Hepatocyte (in vitro differentiated cells): Measurements from ENCODE around the gene CNTNAP2. TPM values are rescaled to one million over a fixed set of nuclear protein-coding genes. Genes with fewer than 3 reads are reported as not detected.
A peak's percentile ranks its signal among the peaks of the same experiment; 100 is the strongest.

Experiments
- DNase-seq: peaks from one replicate; pipeline ENCODE4 v3.0.0-alpha.2; 2016; ENCODE audit warnings: low spot score
- H2AFZ ChIP-seq: fragments of 200-600 bp; sonication (generic); 2 replicates; pipeline ENCODE4 v1.6.0; 2016; ENCODE audit warnings: antibody characterized with exemption, mild to moderate bottlenecking
- H3K27ac ChIP-seq: fragments of 200-600 bp; sonication (generic); 2 replicates; pipeline ENCODE4 v1.5.1; 2016; ENCODE audit warnings: mild to moderate bottlenecking
- H3K27me3 ChIP-seq: fragments of 200-600 bp; sonication (generic); 2 replicates; pipeline ENCODE4 v1.6.1; 2016
- H3K36me3 ChIP-seq: fragments of 200-600 bp; sonication (generic); replicated peaks from 2 replicates; pipeline ENCODE4 v1.5.1; 2016; ENCODE audit warnings: low read depth; ENCODE audit not compliant: insufficient read depth
- H3K4me1 ChIP-seq: fragments of 200-600 bp; sonication (generic); 2 replicates; pipeline ENCODE4 v1.5.1; 2016; ENCODE audit warnings: mild to moderate bottlenecking, moderate library complexity; ENCODE audit not compliant: insufficient read depth
- H3K4me2 ChIP-seq: fragments of 200-600 bp; sonication (generic); 2 replicates; pipeline ENCODE4 v1.6.0; 2016
- H3K4me3 ChIP-seq: fragments of 200-600 bp; sonication (generic); 2 replicates; pipeline ENCODE4 v1.5.1; 2016; ENCODE audit warnings: mild to moderate bottlenecking
- H3K79me2 ChIP-seq: fragments of 200-600 bp; sonication (generic); 2 replicates; pipeline ENCODE4 v1.6.0; 2017; ENCODE audit warnings: mild to moderate bottlenecking
- H3K9me2 ChIP-seq: fragments of 200-600 bp; sonication (generic); replicated peaks from 2 replicates; pipeline ENCODE4 v1.6.0; 2017; ENCODE audit warnings: mild to moderate bottlenecking; ENCODE audit not compliant: insufficient read depth
- H3K9me3 ChIP-seq: fragments of 200-600 bp; sonication (generic); 2 replicates; pipeline ENCODE4 v1.5.1; 2016; ENCODE audit warnings: low read depth, mild to moderate bottlenecking
- H4K20me1 ChIP-seq: fragments of 200-600 bp; sonication (generic); 2 replicates; pipeline ENCODE4 v1.6.0; 2016; ENCODE audit warnings: mild to moderate bottlenecking; ENCODE audit not compliant: insufficient read depth, poor library complexity, severe bottlenecking
- CTCF ChIP-seq: fragments of 200-600 bp; sonication (generic); IDR thresholded peaks from 2 replicates; pipeline ENCODE4 v1.5.1; 2016; ENCODE audit warnings: antibody characterized with exemption, mild to moderate bottlenecking; ENCODE audit not compliant: poor library complexity
- EZH2 ChIP-seq: fragments of 200-600 bp; sonication (generic); IDR thresholded peaks from 2 replicates; pipeline ENCODE4 v1.6.1; 2016; ENCODE audit warnings: antibody characterized with exemption, mild to moderate bottlenecking, borderline replicate concordance
- EZH2phosphoT487 ChIP-seq: fragments of 200-600 bp; sonication (generic); IDR thresholded peaks from one replicate; pipeline ENCODE4 v1.6.1; 2018; ENCODE audit warnings: antibody characterized with exemption, mild to moderate bottlenecking, low read depth, moderate library complexity; ENCODE audit not compliant: unreplicated experiment, severe bottlenecking
- WGBS: methylation state at CpG from one replicate; pipeline ENCODE4 v1.1.6; 2016; ENCODE audit warnings: low lambda C conversion rate; ENCODE audit errors: missing lambda C conversion rate; 5-methylcytosine and 5-hydroxymethylcytosine counted together
- polyA plus RNA-seq: library from polyadenylated mRNA; unstranded; fragments of >200 nt; fragmentation: Nextera tagmentation; extraction: Ambion mirVana; gene quantifications from 2 replicates; pipeline ENCODE4 v1.2.1, GENCODE V29; 2016
- total RNA-seq: library from RNA; depleted of rRNA; stranded (reverse); fragments of >200 nt; gene quantifications from 2 replicates; pipeline ENCODE4 v1.2.3, GENCODE V29; 2014

CNTNAP2 gene
- total and polyA plus RNA-seq, 2 experiments from 2014 or later = 7.5 to 14.7 TPM

GRCh38 chr7:146115851-146116520 is 615 bp upstream of the CNTNAP2 start:
- under 1% methylated on average over 37 of the region's 62 CpGs for WGBS
- Histone ChIP-seq H3K79me2 (no peaks in the 10 kb centered on the region), H3K36me3 (no peaks in the 10 kb centered on the region), H4K20me1 (no peaks in the 10 kb centered on the region), H2AFZ (peak overlapping the region; percentile 41), H3K9me2 (no peaks in the 10 kb centered on the region), H3K9me3 (no peaks in the 10 kb centered on the region), H3K4me3 (peak overlapping the region; percentile 56), H3K4me1 (peaks cover 4% of the 10 kb centered on the region), H3K27ac (no peak overlapping the region), H3K4me2 (peak overlapping the region; percentile 87), H3K27me3 (peaks cover 31% of the 10 kb centered on the region)
- TF ChIP-seq CTCF (no peak), EZH2 (no peak), EZH2phosphoT487 (no peak)
- peak; percentile 86 for DNase-seq

- H3K9me2 ChIP-seq = no peaks in the 10 kb centered on the region
- H3K27me3 ChIP-seq = peaks cover 31% of the 10 kb centered on the region
- no peaks in the 10 kb centered on the region for H3K79me2 ChIP-seq
- no peaks in the 10 kb centered on the region for H3K36me3 ChIP-seq
- no peaks in the 10 kb centered on the region for H3K9me3 ChIP-seq
- H3K4me2 ChIP-seq = no peak overlapping the region
- H3K4me1 ChIP-seq = peaks cover 4% of the 10 kb centered on the region
- TF ChIP-seq EZH2phosphoT487 = no peak
- no peak overlapping the region for H3K27ac ChIP-seq
- H3K4me3 ChIP-seq = no peak overlapping the region
- 73% methylated on average over 5 of the region's 5 CpGs for WGBS
- no peak overlapping the region for H2AFZ ChIP-seq
- DNase-seq = no peak
- H4K20me1 ChIP-seq = no peaks in the 10 kb centered on the region
Measured at GRCh38 chr7:146117576-146117975, 975 bp downstream of the CNTNAP2 start.

GRCh38 chr7:146119002-146119401 is 2.4 kb downstream of the CNTNAP2 start:
- Histone ChIP-seq H3K27ac (no peak overlapping the region), H3K4me2 (no peak overlapping the region), H3K4me1 (peaks cover 4% of the 10 kb centered on the region), H3K79me2 (no peaks in the 10 kb centered on the region), H3K27me3 (peaks cover 31% of the 10 kb centered on the region), H3K9me2 (no peaks in the 10 kb centered on the region), H2AFZ (no peak overlapping the region), H3K4me3 (no peak overlapping the region), H3K9me3 (no peaks in the 10 kb centered on the region), H3K36me3 (no peaks in the 10 kb centered on the region), H4K20me1 (no peaks in the 10 kb centered on the region)
- WGBS = 89% methylated on average over 1 of the region's 1 CpG
- peak; percentile 17 for TF ChIP-seq CTCF
- no peak for TF ChIP-seq EZH2phosphoT487
- no peak for DNase-seq

- H3K79me2 ChIP-seq = no peaks in the 10 kb centered on the region
- no peak overlapping the region for H3K4me2 ChIP-seq
- no peaks in the 10 kb centered on the region for H3K36me3 ChIP-seq
- WGBS = 83% methylated on average over 5 of the region's 5 CpGs
- no peak overlapping the region for H3K4me3 ChIP-seq
- no peaks in the 10 kb centered on the region for H3K9me2 ChIP-seq
- no peaks in the 10 kb centered on the region for H4K20me1 ChIP-seq
- no peaks in the 10 kb centered on the region for H3K9me3 ChIP-seq
- peaks cover 10% of the 10 kb centered on the region for H3K27me3 ChIP-seq
- no peak for DNase-seq
- H3K27ac ChIP-seq = no peak overlapping the region
- H3K4me1 ChIP-seq = no peaks in the 10 kb centered on the region
- no peak for TF ChIP-seq CTCF
- no peak overlapping the region for H2AFZ ChIP-seq
Measured at GRCh38 chr7:146123715-146124114, 7.1 kb downstream of the CNTNAP2 start.
